H9 (cell line): ENCODE data around the gene LRRN4CL. TPM values are rescaled to one million over a fixed set of nuclear protein-coding genes. Genes with fewer than 3 reads are reported as not detected.

Experiments used
- DNase-seq: peaks from one replicate; pipeline ENCODE4 v3.0.0-alpha.2; 2017
- H2AFZ ChIP-seq: one replicate; pipeline ENCODE4 v1.6.1; 2013; ENCODE audit warnings: mild to moderate bottlenecking, low read length, control low read depth, moderate library complexity
- H2AK5ac ChIP-seq: 2 replicates; pipeline ENCODE4 v1.6.1; 2013; ENCODE audit warnings: low read length, control low read depth, mixed read lengths; ENCODE audit not compliant: insufficient read length
- H2BK120ac ChIP-seq: one replicate; pipeline ENCODE4 v1.6.1; 2013; ENCODE audit warnings: low read depth, mild to moderate bottlenecking, low read length, control low read depth, inconsistent platforms; ENCODE audit not compliant: poor library complexity, severe bottlenecking
- H2BK12ac ChIP-seq: 2 replicates; pipeline ENCODE4 v1.6.1; 2013; ENCODE audit warnings: low read length, control low read depth, mixed read lengths, low read depth; ENCODE audit not compliant: insufficient read length
- H2BK15ac ChIP-seq: 2 replicates; pipeline ENCODE4 v1.6.1; 2013; ENCODE audit warnings: low read depth, low read length, control low read depth
- H2BK20ac ChIP-seq: one replicate; pipeline ENCODE4 v1.6.1; 2013; ENCODE audit warnings: low read depth, mild to moderate bottlenecking, low read length, control low read depth, inconsistent platforms; ENCODE audit not compliant: poor library complexity, severe bottlenecking
- H2BK5ac ChIP-seq: 2 replicates; pipeline ENCODE4 v1.6.1; 2013; ENCODE audit warnings: low read length, control low read depth, mixed read lengths; ENCODE audit not compliant: insufficient read length
- H3K14ac ChIP-seq: 2 replicates; pipeline ENCODE4 v1.6.1; 2013; ENCODE audit warnings: low read length, control low read depth; ENCODE audit not compliant: insufficient read depth
- H3K18ac ChIP-seq: 2 replicates; pipeline ENCODE4 v1.6.1; 2013; ENCODE audit warnings: low read depth, mild to moderate bottlenecking, mixed read lengths, low read length, control low read depth; ENCODE audit not compliant: insufficient read length
- H3K23ac ChIP-seq: 2 replicates; pipeline ENCODE4 v1.6.1; 2013; ENCODE audit warnings: low read length, control low read depth, mixed read lengths, low read depth; ENCODE audit not compliant: insufficient read length
- H3K23me2 ChIP-seq: 2 replicates; pipeline ENCODE4 v1.6.1; 2013; ENCODE audit warnings: low read depth, mild to moderate bottlenecking, mixed read lengths, low read length, control low read depth; ENCODE audit not compliant: insufficient read length, poor library complexity, severe bottlenecking
- H3K27ac ChIP-seq: 2 replicates; pipeline ENCODE4 v1.5.1; 2013; ENCODE audit warnings: low read length, control low read depth, mixed read lengths, low read depth; ENCODE audit not compliant: insufficient read length
- H3K27me3 ChIP-seq: 2 replicates; pipeline ENCODE4 v1.6.1; 2013; ENCODE audit warnings: low read length, control low read depth, inconsistent platforms; ENCODE audit not compliant: insufficient read depth
- H3K4ac ChIP-seq: 2 replicates; pipeline ENCODE4 v1.6.1; 2013; ENCODE audit warnings: low read depth, mild to moderate bottlenecking, control low read depth, inconsistent platforms, low read length, moderate library complexity
- H3K4me1 ChIP-seq: 2 replicates; pipeline ENCODE4 v1.6.1; 2013; ENCODE audit warnings: low read length, control low read depth, inconsistent platforms; ENCODE audit not compliant: insufficient read depth
- H3K4me2 ChIP-seq: 2 replicates; pipeline ENCODE4 v1.6.1; 2013; ENCODE audit warnings: low read length, control low read depth, mixed read lengths; ENCODE audit not compliant: insufficient read length, insufficient read depth
- H3K56ac ChIP-seq: 2 replicates; pipeline ENCODE4 v1.6.1; 2013; ENCODE audit warnings: low read depth, mild to moderate bottlenecking, mixed read lengths, low read length, control low read depth; ENCODE audit not compliant: insufficient read length
- H3K79me1 ChIP-seq: 2 replicates; pipeline ENCODE4 v1.6.1; 2013; ENCODE audit warnings: low read depth, mild to moderate bottlenecking, moderate library complexity, low read length, control low read depth, inconsistent platforms; ENCODE audit not compliant: insufficient read depth, poor library complexity, severe bottlenecking
- H3K79me2 ChIP-seq: 2 replicates; pipeline ENCODE4 v1.6.1; 2013; ENCODE audit warnings: low read length, control low read depth, inconsistent platforms; ENCODE audit not compliant: insufficient read depth
- H3K9ac ChIP-seq: 2 replicates; pipeline ENCODE4 v1.6.1; 2013; ENCODE audit warnings: low read length, control low read depth, mixed read lengths; ENCODE audit not compliant: insufficient read length; ENCODE audit errors: extremely low read depth
- H3K9me3 ChIP-seq: one replicate; pipeline ENCODE4 v1.6.1; 2013; ENCODE audit warnings: low read depth, low read length, inconsistent platforms; ENCODE audit not compliant: control insufficient read depth
- H3T11ph ChIP-seq: one replicate; pipeline ENCODE4 v1.6.1; 2013; ENCODE audit warnings: mild to moderate bottlenecking, low read length, control low read depth, inconsistent platforms
- H4K20me1 ChIP-seq: one replicate; pipeline ENCODE4 v1.6.1; 2013; ENCODE audit not compliant: control insufficient read depth, insufficient read length, insufficient read depth
- H4K5ac ChIP-seq: 2 replicates; pipeline ENCODE4 v1.6.1; 2013; ENCODE audit warnings: low read depth, mild to moderate bottlenecking, mixed read lengths, low read length, control low read depth; ENCODE audit not compliant: insufficient read length
- H4K8ac ChIP-seq: replicated peaks from 2 replicates; pipeline ENCODE4 v1.6.1; 2013; ENCODE audit warnings: low read length, control low read depth, mixed read lengths, low read depth; ENCODE audit not compliant: insufficient read length
- H4K91ac ChIP-seq: 2 replicates; pipeline ENCODE4 v1.6.1; 2013; ENCODE audit warnings: low read depth, mild to moderate bottlenecking, moderate library complexity, mixed read lengths, low read length, control low read depth; ENCODE audit not compliant: insufficient read length
- H3K27ac Mint-ChIP-seq, 3 experiments: 2 replicates in 2 of 3; 3 replicates in 1 of 3; pipeline ENCODE4 v1.8.0; 2020 to 2021; ENCODE audit warnings: mixed read lengths in 3 of 3, mild to moderate bottlenecking in 1 of 3, moderate library complexity in 1 of 3
- H3K27me3 Mint-ChIP-seq: 2 replicates; pipeline ENCODE4 v1.8.0; 2021; ENCODE audit warnings: low read depth, mild to moderate bottlenecking, moderate library complexity, mixed read lengths
- H3K36me3 Mint-ChIP-seq, 3 experiments: 2 replicates in 2 of 3; 3 replicates in 1 of 3; pipeline ENCODE4 v1.8.0; 2020 to 2021; ENCODE audit warnings: low read depth in 3 of 3, mixed read lengths in 3 of 3; ENCODE audit not compliant: insufficient read depth in 1 of 3
- H3K4me1 Mint-ChIP-seq, 2 experiments: 2 replicates each; pipeline ENCODE4 v1.8.0; 2020; ENCODE audit warnings: mixed read lengths in 2 of 2
- H3K4me3 Mint-ChIP-seq, 2 experiments: 2 replicates in 1 of 2; 3 replicates in 1 of 2; pipeline ENCODE4 v1.8.0; 2020 to 2021; ENCODE audit warnings: mild to moderate bottlenecking in 2 of 2, mixed read lengths in 2 of 2, moderate library complexity in 1 of 2
- H3K9me3 Mint-ChIP-seq, 2 experiments: 2 replicates in 1 of 2; 3 replicates in 1 of 2; pipeline ENCODE4 v1.8.0; 2020; ENCODE audit warnings: mild to moderate bottlenecking in 2 of 2, mixed read lengths in 2 of 2, moderate library complexity in 1 of 2
- CTCF ChIP-seq: fragments of 200-600 bp; sonication (generic); conservative IDR thresholded peaks from 3 replicates; pipeline ENCODE4 v1.8.0; 2021; ENCODE audit warnings: antibody characterized with exemption, mild to moderate bottlenecking
- WGBS: extraction: QIAGEN DNeasy Blood & Tissue Kit; methylation state at CpG from one replicate; pipeline ENCODE4 v1.1.7; 2013; ENCODE audit warnings: missing lambda C conversion rate, low lambda C conversion rate, mixed read lengths; ENCODE audit not compliant: insufficient read length; ENCODE audit errors: extremely low coverage; 5-methylcytosine and 5-hydroxymethylcytosine counted together
- total RNA-seq: library from RNA; stranded (reverse); gene quantifications from 2 replicates; pipeline ENCODE4 v1.2.1, GENCODE V29; 2021

LRRN4CL gene
- total RNA-seq, 1 experiment from 2014 or later: 0.59 TPM

GRCh38 chr11:62712276-62712812, 23.0 kb upstream of the LRRN4CL start:
- no peak for DNase-seq
- Histone ChIP-seq H3K14ac (no peak overlapping the region), H2BK15ac (no peak overlapping the region), H2BK20ac (no peak overlapping the region), H3T11ph (no peak overlapping the region), H3K4ac (no peak overlapping the region), H3K4me2 (no peak overlapping the region), H3K27ac (no peak overlapping the region), H3K4me1 (peaks cover 2% of the 10 kb centered on the region; the same call in 1 of the 2 replicates), H4K20me1 (no peaks in the 10 kb centered on the region), H3K23ac (no peak overlapping the region), H3K27me3 (no peaks in the 10 kb centered on the region), H3K79me2 (no peaks in the 10 kb centered on the region), H2AK5ac (no peak overlapping the region), H2BK5ac (no peak overlapping the region), H4K8ac (no peak overlapping the region), H2BK12ac (no peak overlapping the region), H2AFZ (no peak overlapping the region), H4K91ac (no peak overlapping the region), H2BK120ac (no peak overlapping the region), H3K18ac (no peak overlapping the region), H4K5ac (no peak overlapping the region), H3K79me1 (peaks cover 2% of the 10 kb centered on the region), H3K56ac (no peak overlapping the region), H3K9me3 (no peaks in the 10 kb centered on the region), H3K9ac (no peak overlapping the region), H3K23me2 (peaks cover 18% of the 10 kb centered on the region)
- Mint-ChIP-seq H3K4me1 (peaks cover 32 to 55% of the 10 kb centered on the region in 2 experiments), H3K4me3 (peak overlapping the region in 1 of 2 experiments; percentile 45; a peak in 2 of 5 replicates), H3K36me3 (peaks cover 40 to 70% (median 65%) of the 10 kb centered on the region in 3 experiments), H3K27ac (peak overlapping the region in 1 of 3 experiments; percentile 87; a peak in 4 of 7 replicates), H3K27me3 (no peaks in the 10 kb centered on the region), H3K9me3 (no peaks in the 10 kb centered on the region; a peak in 1 of 5 replicates)
- TF ChIP-seq CTCF: no peak
- WGBS: no CpG with 5 or more reads among the region's 6 CpGs
